Epidermal melanocyte (primary cell): ENCODE data around the gene ANAPC2.

Source experiments
- DNase-seq: peaks from one replicate; pipeline ENCODE4 v3.0.0; 2011; ENCODE audit warnings: low spot score; ENCODE audit not compliant: insufficient read length

Gene ANAPC2

DNA sequence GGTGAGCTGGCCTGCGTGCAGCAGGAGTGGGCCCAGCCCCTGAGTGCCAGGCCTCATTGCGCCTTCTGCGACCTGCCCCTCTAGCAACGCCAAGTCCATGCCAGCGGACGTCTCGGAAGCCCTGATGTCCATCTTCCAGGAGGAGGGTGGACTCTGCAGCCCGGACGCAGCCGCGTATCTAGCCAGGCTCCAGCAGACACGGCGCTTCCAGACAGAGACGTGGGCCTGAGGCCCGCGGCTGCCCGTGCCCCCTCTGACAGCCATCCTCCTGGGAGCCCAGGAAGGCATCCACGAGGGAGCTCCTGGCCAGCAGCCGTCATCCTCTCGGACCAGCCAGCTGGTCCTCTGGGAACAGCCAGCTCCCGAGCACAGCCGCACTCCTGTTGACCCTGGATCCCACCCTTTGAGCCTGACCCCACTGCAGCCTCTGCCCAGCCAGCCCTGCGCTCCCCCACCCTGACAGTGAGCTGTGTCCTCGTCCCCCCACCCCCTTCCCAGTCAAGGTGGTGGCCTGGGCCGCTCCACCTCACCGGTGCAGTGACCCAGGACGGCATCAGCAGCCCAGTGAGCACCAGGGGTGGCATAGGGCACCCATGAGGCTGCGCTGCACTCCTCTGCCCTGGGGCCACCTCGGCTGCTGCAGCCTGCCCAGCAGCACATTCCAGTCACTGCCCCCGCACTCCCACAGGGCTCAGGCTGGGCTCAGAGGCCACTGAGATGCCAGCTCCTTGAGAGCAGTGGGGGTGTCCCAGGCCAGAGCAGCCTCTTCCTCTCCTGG, 28.0 kb upstream of the ANAPC2 start:
- no peak for DNase-seq

DNA sequence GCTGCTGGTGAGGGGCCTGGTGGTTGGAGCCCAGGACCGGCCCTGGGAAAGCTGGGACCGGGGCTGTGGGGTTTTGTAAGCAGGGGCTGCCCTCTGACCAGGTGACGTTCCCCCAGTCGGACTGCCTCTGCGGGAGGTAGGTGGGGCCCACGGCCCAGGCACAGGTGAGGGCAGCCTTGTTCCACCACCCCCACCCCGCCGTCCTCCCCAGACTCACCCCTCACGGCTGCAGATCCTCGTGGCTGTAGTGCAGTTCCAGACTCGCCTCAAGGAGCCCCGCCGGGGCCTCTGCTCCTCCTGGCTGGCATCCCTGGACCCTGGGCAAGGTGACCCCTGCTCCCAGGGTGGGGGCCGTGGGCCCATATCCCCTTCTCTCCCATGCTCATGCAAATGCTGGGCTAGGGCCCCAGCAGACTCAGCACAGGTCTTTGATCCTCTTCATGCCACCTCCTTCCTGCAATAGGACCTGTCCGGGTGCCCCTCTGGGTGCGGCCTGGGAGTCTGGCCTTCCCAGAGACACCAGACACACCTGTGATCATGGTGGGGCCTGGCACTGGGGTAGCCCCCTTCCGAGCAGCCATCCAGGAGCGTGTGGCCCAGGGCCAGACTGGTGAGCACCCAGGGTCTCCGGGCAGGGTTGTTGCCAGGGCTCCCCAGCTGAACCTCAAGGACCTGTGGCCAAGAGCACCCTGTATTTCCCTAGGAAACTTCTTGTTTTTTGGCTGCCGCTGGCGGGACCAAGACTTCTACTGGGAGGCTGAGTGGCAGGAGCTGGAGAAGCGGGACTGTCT, 27.0 kb upstream of the ANAPC2 start:
- no peak for DNase-seq

DNA sequence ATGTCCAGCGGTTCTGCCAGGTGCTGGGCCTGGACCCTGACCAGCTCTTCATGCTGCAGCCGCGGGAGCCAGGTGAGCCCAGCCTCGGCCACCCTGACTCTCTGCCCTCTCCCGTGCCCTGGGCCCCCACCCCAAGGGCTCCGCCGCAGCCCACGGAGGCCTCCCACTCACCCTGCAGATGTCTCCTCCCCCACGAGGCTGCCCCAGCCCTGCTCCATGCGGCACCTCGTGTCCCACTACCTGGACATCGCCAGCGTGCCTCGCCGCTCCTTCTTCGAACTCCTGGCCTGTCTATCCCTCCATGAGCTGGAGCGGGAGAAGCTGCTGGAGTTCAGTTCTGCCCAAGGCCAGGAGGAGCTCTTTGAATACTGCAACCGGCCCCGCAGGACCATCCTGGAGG, 26.3 kb upstream of the ANAPC2 start:
- DNase-seq: no peak

DNA sequence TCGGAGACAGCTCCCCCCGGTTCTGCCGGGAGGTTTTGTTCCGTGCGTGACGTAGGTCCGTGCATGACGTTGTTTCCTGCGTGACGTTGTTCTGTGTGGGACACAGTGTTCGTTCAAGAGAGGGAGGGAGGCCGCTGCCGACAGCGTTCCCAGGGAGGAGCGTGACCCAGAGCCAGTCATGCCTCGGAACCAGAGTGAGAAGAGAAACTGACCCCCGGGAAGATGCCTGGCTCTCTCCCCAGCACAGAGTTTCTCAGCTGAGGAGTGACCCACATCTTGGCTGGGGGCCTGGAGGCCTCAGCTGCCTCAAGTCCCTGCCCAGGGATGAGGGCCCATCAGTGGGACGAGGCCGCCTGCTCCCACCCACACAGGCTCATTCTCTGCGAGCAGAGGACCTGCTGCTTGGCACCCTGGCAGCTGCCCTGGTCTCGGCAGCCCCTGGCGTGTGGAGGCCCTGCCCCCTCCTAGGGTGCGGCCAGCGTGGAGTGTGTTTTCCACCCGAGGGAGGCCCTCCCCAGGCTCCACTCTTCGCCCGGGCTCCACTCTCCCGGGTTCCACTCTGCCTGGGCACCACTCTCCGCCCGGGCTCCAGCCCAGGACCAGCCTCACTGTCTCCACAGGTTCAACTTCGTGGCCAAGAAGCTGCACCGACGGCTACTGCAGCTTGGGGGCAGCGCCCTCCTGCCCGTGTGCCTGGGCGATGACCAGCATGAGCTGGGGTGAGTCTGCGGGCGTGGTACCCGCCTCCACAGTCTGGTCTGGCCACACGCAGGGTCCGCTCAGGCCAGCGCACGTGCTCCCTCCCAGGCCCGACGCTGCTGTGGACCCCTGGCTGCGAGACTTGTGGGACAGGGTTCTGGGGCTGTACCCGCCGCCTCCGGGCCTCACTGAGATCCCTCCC, 25.1 kb upstream of the ANAPC2 start:
- no peak for DNase-seq

DNA sequence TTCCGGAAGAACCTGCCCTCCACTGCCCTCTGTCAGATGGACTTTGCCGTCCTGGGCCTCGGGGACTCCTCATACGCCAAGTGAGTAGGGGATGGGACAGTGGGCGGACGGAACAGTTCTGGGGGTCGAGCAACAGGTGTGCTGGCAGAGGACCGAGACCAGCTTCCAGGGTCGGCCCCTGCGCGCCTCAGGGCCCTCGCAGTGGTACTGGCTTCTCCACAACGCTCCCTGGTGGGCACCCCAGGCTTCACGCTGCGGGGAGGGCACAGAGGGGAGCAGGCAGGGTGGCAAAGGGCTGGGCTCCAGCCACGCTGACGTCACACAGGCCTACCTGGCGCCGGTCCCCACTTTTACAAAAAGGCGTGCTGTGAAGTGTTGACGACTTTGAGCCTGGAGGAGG, 24.2 kb upstream of the ANAPC2 start:
- DNase-seq: no peak

DNA sequence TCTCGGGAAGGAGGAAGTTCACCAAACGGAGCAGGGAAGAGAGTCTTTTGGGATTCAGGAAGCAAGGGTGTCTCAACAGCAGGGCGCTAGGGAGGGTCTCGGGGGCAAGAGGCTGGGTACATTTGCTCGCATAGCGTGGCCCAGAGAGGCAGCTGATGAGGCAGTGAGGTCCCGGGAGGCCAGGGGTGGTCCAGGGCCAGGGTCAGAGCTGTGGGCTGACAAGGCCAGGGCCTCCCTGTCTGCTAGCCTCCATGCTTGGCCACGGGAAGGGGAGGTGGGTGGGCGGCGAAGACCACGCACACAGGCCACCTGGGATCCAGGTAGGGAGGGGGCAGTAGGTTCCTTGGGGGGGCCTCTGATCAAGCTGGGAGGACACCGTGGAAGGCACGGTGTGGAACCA, 23.2 kb upstream of the ANAPC2 start:
- DNase-seq: no peak

DNA sequence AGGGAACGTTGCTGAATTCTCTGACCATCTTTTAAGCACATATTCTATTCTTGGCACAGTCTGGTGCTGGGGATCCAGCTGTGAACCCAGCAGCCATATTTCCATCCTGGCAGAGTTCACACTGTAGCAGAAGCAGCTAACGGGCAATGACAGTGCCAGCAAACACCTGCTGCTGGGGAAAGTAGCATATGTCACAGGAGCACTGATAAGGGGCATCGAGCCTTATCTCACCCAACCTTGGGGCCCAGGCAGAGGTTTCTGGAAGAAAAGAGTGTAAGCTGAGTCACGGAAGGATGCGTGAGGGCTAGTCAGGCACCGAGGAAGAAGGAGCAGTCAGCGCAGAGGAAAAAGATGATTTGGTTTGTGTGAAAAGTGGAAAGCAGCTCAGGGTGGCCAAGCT, 18.2 kb upstream of the ANAPC2 start:
- DNase-seq: peak; percentile 13

DNA sequence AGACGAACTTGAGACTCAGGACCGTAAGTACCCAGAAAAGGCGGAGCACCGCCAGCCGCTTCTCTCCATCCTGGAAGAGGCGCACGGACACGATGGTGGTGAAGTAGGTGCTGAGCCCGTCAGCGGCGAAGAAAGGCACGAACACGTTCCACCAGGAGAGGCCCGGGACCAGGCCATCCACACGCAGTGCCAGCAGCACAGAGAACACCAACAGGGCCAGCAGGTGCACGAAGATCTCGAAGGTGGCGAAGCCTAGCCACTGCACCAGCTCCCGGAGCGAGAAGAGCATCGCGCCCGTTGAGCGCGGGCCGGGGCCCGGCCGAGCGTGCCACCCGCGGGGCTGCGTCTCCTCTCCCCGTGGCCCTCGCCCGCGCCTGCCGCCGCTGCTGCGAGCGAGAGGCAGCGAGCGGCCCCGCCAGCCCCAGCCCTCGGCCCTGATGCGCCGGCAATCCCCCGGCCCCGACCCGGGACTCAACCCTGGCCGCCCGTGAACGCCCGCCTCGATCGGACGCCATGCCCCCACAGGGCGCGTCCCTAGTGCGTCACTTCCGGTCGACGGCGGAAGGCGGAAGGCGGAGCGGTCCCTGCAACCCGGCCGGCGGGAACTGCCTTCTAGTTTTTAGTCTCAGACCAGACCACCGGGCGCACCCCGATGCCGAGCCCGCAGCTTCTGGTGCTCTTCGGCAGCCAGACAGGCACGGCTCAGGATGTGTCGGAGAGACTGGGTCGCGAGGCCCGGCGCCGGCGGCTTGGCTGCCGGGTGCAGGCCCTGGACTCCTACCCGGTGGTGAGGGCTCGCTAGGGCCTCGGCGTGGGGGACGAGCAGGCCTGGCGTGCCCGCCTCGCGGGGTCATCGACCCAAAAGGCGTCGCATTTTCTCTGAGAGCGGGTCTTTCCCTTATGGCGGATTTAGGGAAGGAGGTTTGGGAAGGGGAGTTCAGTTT, 17.0 kb upstream of the ANAPC2 start, which contains the start of the genes NDOR1 and TMEM203:
Gene NDOR1 (plus strand): TSS at position 575 of the 944 bp plus-strand sequence. CDS start 78 bp downstream, at position 653.
Gene TMEM203 (minus strand): TSS at position 523 of the 944 bp plus-strand sequence. CDS start 234 bp downstream, at position 289.
- DNase-seq: peak; percentile 100

DNA sequence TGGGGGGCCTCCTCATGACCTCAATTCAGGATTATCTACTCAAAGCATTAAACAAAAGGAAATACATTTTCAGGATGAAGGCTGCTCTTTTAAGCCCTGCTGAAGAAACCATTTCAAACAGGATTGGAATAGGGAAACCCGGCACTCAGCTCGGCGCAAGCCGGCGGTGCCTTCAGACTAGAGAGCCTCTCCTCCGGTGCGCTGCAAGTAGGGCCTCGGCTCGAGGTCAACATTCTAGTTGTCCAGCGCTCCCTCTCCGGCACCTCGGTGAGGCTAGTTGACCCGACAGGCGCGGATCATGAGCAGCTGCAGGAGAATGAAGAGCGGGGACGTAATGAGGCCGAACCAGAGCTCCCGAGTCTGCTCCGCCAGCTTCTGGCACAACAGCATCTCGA, 16.4 kb upstream of the ANAPC2 start:
- DNase-seq: no peak

DNA sequence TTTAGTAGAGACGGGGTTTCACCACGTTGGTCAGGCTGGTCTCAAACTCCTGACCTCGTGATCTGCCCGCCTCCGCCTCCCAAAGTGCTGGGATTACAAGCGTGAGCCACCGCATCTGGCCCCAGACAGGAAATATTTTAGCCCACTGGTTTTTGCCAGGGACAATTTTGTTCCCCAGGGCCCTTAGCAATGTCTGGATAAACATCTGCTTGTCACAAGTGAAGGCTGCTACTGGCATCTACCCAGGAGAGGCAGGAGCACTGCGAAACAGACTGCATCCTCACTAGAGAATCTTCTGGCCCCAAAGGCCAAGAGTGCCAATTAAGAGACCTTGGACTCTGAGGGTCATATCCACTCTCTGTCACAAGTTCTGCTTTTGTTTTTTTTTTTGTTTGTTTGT, 14.6 kb upstream of the ANAPC2 start:
- DNase-seq: no peak

DNA sequence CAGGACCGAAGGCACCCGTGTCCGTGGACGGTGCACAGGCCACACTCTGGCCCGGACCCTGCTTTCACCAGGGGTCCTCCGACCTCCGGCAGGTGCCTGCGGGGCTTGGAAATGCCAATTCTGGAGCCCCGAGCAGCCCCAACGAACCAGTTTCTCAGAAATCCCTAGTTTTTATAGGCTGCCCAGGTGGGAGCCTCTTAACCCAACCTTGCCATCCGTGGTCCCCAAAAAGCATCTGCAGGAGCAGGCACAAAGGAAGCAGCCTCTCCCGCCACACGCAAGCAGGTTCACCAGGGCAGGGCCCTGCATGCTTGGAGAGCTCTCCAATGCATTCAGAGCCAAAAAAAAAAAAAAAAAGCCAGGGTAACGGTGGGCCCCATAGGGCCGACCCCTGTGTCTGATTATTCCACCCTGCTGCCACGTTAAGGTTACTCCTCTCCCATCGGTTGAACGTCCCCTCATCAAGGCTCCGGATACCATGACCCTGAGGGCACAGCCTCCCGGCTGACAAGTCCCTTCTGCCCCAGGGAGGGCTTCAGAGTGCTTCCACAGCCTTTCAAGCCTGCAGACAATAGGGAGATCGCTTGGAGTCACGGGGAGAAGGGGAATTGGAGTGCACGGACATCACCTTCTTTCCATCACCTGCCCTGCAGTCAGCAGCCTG, 13.0 kb upstream of the ANAPC2 start:
- no peak for DNase-seq

DNA sequence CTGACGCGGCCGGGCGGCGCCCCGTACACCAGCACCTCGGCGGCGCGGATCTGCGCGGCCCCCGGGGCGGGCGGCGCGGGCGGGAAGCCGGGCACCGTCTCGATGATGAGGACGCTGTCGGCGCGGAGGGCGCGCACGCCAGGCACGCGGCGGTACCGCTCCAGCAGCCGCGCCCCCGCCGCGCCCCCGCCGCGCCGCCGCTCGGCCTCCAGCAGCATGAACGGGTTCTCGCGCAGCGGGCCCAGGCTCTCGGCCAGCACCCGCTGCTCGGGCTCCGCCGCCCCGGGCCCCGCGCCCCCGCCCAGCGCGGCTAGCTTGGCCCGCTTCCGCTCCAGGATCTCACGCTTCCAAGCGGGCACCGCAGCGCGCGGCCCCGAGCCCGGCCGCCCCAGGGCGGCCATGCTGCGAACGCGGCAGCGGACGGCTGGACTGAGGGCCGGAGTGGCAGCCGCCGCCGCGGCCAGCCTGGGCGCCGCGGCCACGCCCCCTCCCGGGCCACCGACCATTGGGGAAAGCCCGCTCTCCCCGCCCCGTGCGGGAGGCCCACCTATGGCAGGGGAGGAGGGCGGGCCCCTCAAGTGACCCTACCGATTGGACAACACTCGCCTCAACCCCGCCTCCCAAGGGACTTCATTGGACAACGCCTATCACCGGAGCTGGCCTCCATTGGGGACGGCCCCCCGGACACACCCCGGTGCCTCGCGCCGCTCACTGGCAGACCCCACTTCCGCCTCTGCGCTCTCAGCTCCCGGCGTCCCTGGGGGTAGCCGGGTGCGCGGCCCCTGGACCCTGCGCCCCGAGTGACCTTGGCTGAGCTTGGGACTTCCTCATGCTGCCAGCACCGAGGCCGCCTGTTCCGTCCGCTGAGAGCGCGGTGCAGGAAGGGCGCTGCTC, 12.2 kb upstream of the ANAPC2 start, which contains the start of gene TPRN:
Gene TPRN (minus strand): TSS at position 431 of the 894 bp plus-strand sequence. CDS start 30 bp downstream, at position 401.
- DNase-seq: peak; percentile 100

DNA sequence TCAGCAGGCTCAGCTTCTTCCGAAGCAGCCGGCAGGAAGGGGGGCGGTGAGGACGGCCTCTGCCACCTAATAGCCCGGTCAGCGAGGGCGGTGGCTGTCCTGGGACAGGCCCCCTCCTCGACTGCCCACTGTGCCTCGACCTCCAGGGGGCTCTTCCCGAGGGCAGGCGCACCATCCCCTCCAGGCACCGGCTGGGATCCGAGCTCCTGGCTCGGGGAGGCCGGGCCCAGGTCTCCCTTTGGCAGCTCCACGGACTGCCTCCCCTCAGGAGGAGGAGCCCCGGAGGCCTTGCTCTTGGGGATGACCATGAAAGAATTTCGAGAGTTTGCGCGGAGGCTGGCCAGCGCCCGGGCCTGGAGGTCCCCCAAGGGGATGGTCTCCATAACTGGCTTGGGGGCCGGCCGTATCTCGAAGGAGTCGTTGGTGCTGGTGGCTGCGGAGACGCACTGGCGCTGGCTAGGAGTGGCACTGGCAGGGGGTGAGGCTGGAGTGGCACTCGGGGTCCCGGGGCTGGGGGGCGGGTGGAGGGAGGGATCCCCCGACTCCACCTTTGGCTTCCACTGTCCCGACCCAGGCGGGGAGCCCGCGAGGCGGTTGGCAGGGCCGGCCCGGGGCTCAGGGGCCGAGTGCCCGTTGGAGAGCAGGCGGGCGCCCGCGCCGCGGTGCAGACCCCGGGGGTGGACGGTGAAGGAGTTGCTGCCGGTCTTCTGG, 11.2 kb upstream of the ANAPC2 start:
- no peak for DNase-seq

DNA sequence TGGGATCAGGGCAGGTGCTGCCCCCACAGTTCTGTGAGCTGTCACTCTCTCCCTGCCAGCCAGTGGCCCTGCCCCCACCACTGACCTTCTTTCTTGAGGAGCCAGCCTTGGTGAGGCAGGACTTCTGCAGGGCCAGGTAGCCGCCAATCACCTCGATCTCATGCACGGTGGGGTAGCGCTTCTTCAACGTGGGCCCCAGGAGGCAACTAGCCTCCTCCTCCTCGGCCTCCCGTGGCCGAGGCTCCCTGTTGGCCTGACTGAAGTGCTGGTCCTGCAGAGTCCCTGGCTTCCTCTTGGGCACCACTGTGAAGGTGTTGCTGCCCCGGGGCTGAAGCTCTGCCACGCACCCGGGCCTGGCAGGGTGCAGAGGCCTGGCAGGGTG, 10.5 kb upstream of the ANAPC2 start:
- DNase-seq: no peak

DNA sequence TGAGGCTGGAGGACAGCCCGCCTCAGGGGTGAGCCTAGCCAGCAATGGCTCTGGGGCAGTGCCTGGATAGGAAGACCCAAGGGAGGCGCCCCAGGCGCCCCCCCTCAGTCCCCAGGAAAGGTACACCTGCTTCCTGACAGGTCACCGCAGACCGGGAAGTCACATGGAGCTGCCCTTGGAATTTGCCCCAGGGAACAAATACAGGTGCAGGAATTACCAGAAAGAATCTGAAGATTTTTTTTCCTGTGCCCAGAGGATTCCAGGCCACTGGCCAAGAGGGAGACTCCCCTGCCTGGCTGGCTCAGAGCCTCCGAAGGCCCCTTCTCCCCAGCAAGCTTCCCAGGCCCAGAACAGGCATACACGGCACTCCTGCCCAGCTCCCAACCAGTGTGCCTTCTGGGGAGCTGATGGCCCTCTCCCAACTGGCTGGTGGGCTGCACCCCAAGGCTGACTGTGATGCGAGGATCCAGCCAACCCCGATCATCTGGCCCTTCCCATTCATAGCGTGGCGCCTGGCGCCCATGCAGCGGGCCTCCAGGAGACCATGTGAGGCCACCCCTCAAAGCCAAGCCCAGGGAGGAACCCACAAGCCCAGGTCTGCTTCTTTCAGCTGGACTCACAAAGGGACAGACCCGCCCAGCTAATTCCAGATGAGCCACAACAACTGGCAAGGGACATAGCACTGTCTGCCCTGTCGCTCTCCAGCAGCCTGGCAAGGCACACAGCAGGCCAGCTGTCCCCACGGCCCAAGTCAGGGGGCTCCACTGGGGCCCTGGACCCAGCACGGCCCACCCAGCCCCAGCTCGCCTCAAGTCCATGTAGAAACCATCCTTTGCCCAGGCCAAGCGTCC, 9.9 kb upstream of the ANAPC2 start:
- DNase-seq: no peak

DNA sequence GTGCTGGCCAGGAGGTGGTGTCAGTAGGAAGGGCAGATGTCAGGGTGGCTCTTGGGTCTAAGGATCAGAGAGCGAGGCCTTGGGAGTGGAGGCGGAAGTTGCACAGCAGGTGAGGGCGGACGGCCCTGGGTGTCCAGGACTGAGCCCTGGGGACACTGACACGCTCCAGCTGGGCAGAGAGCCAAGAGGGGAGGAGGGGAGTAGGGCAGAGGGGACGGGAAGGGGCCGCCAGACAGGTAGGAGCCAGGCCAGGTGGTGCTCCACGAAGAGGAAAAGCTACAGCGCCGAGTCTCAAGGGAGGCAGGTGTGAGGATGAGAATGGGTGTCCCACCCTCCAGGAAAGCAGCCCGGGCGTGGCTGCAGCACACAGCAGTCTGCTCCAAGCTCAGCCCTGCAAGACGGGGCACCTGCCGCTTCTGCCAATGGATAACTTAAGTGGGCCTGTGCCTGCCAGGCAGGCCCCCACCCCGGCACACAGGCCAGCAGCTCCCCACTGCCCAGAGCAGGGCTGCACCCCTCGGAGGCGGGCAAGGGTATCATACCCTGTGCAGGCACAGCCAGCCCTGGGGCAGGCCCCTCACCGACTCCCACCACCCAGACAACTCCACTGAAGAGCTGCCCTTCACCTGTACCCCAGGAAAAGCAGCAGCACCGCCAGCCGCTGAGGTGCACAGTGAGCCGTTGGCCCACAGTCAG, 7.3 kb upstream of the ANAPC2 start:
- DNase-seq: no peak

DNA sequence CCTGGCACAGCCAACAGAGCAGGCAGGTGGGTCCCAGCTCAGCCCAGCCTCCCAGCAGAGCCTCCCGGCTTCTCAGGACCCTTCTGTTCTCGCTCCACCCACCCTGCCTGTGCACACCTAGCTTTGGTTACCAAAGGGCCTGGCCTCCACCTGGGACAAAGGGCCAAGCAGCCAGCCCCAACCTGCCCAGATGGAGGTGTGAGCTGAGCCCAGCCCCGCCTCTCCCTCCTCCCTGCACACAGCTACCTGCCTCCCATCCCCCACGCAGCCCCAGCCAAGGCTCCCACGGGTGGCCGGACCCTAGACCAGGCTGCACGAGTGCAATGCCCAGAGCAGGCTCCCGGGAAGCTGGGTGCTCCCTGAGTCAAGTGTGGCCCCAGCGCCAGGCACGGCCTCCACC, 6.5 kb upstream of the ANAPC2 start:
- DNase-seq: no peak
